Small intestine (tissue), 7 donors: Measurements from ENCODE around the gene BRD4. TPM values are rescaled to one million over a fixed set of nuclear protein-coding genes. Genes with fewer than 3 reads are reported as not detected.

Source experiments
- DNase-seq, 2 donors: peaks; one replicate each; pipeline versions ENCODE4 v3.0.0 to v3.0.0-alpha.2; 2013
- FAIRE-seq: peaks from 2 replicates; lab custom pipeline; 2012; peaks lifted over from hg19 to GRCh38; lab: Jason Lieb, UNC
- H3K27ac ChIP-seq, 3 donors: one replicate each; pipeline ENCODE4 v1.5.1; 2013; ENCODE audit warnings: low read length in 2 of 3, mild to moderate bottlenecking in 2 of 3, control low read depth in 1 of 3, inconsistent platforms in 1 of 3, low read depth in 1 of 3, moderate library complexity in 1 of 3
- H3K27me3 ChIP-seq, 3 donors: one replicate each; pipeline ENCODE4 v1.6.1; 2013; ENCODE audit warnings: low read length in 3 of 3, inconsistent platforms in 1 of 3; ENCODE audit not compliant: control insufficient read depth in 3 of 3, insufficient read depth in 3 of 3
- H3K36me3 ChIP-seq, 3 donors: one replicate each; pipeline ENCODE4 v1.6.1; 2013; ENCODE audit warnings: low read length in 3 of 3, inconsistent platforms in 1 of 3, low read depth in 1 of 3, mild to moderate bottlenecking in 1 of 3, moderate library complexity in 1 of 3; ENCODE audit not compliant: control insufficient read depth in 3 of 3, insufficient read depth in 2 of 3
- H3K4me1 ChIP-seq, 3 donors: one replicate each; pipeline ENCODE4 v1.6.1; 2013; ENCODE audit warnings: low read length in 2 of 3, inconsistent platforms in 1 of 3, low read depth in 1 of 3, mild to moderate bottlenecking in 1 of 3, moderate library complexity in 1 of 3; ENCODE audit not compliant: control insufficient read depth in 3 of 3, insufficient read depth in 2 of 3
- H3K4me3 ChIP-seq, 3 donors: one replicate each; pipeline ENCODE4 v1.5.1; 2013; ENCODE audit warnings: low read length in 3 of 3, control low read depth in 1 of 3, inconsistent platforms in 1 of 3, low read depth in 1 of 3, mild to moderate bottlenecking in 1 of 3, moderate library complexity in 1 of 3
- H3K9me3 ChIP-seq, 2 donors: one replicate each; pipeline ENCODE4 v1.6.1; 2013; ENCODE audit warnings: low read depth in 1 of 2, low read length in 1 of 2; ENCODE audit not compliant: control insufficient read depth in 2 of 2, insufficient read depth in 1 of 2
- WGBS, 3 donors: extraction: QIAGEN DNeasy Blood & Tissue Kit; methylation state at CpG; one replicate each; pipeline ENCODE4 v1.1.7; 2013; 5-methylcytosine and 5-hydroxymethylcytosine counted together
- polyA plus RNA-seq, 4 donors: library from polyadenylated mRNA; stranded (reverse) in 3 of 4; unstranded in 1 of 4; fragments of 200-250 nt in 3 of 4; fragments of 120-200 nt in 1 of 4; gene quantifications; one replicate each; pipeline versions ENCODE4 v1.2.1 to v1.2.3, GENCODE V29; 2013
- donor health status: healthy with polysubstance abuse.
- donor health status: control.
- donor health status: control.
- donor health status: Bipolar disorder and iron deficiency.
- donor health status: healthy.

Gene BRD4
- polyA plus RNA-seq, 4 donors = 15.7 to 41.4 (median 24.7) TPM

GRCh38 chr19:15303105-15303780 is 29.1 kb downstream of the BRD4 start:
- Histone ChIP-seq H3K27me3 (no peaks in the 10 kb centered on the region), H3K4me3 (no peak overlapping the region), H3K27ac (no peak overlapping the region), H3K4me1 (peaks cover 0 to 17% (median 1%) of the 10 kb centered on the region in 3 donors), H3K36me3 (peaks cover 0 to 4% (median 0%) of the 10 kb centered on the region in 3 donors), H3K9me3 (peaks cover 0 to 8% of the 10 kb centered on the region in 2 donors)
- DNase-seq = no peak
- FAIRE-seq = no peak
- 60 to 79% (median 67%) methylated on average over 7 of the region's 7 CpGs for WGBS, 3 donors

- H3K27me3 ChIP-seq = no peaks in the 10 kb centered on the region
- peaks cover 0 to 12% (median 0%) of the 10 kb centered on the region in 3 donors for H3K36me3 ChIP-seq
- WGBS, 3 donors = 65 to 82% (median 79%) methylated on average over 6 of the region's 6 CpGs
- H3K4me1 ChIP-seq = peaks cover 11 to 28% (median 18%) of the 10 kb centered on the region in 3 donors
- peaks cover 0 to 5% of the 10 kb centered on the region in 2 donors for H3K9me3 ChIP-seq
- DNase-seq = no peak
- no peak for FAIRE-seq
- H3K4me3 ChIP-seq = no peak overlapping the region
- H3K27ac ChIP-seq = no peak overlapping the region
Observed at GRCh38 chr19:15300533-15301197, 31.7 kb downstream of the BRD4 start.

GRCh38 chr19:15299568-15300409 is 32.5 kb downstream of the BRD4 start:
- no peaks in the 10 kb centered on the region for H3K27me3 ChIP-seq
- 70 to 81% (median 79%) methylated on average over 12 of the region's 12 CpGs for WGBS, 3 donors
- peak overlapping the region in 1 of 3 donors; percentile 30 for H3K27ac ChIP-seq
- H3K4me3 ChIP-seq = no peak overlapping the region
- DNase-seq = no peak
- no peak for FAIRE-seq
- no peaks in the 10 kb centered on the region for H3K9me3 ChIP-seq
- peaks cover 0 to 15% (median 0%) of the 10 kb centered on the region in 3 donors for H3K36me3 ChIP-seq
- peaks cover 11 to 30% (median 18%) of the 10 kb centered on the region in 3 donors for H3K4me1 ChIP-seq

- Histone ChIP-seq H3K9me3 (no peaks in the 10 kb centered on the region), H3K27ac (peak overlapping the region in 1 of 3 donors; percentile 69), H3K27me3 (no peaks in the 10 kb centered on the region), H3K4me3 (no peak overlapping the region), H3K36me3 (peaks cover 0 to 17% (median 0%) of the 10 kb centered on the region in 3 donors), H3K4me1 (peaks cover 11 to 36% (median 18%) of the 10 kb centered on the region in 3 donors)
- 77 to 85% (median 78%) methylated on average over 7 of the region's 7 CpGs for WGBS, 3 donors
- no peak for FAIRE-seq
- DNase-seq = no peak
Observed at GRCh38 chr19:15298847-15299567, 33.3 kb downstream of the BRD4 start.

- Histone ChIP-seq H3K27ac (peak overlapping the region in 2 of 3 donors; percentile 45 to 69), H3K27me3 (no peaks in the 10 kb centered on the region), H3K9me3 (no peaks in the 10 kb centered on the region), H3K4me3 (no peak overlapping the region), H3K36me3 (peaks cover 0 to 17% (median 0%) of the 10 kb centered on the region in 3 donors), H3K4me1 (peaks cover 13 to 38% (median 18%) of the 10 kb centered on the region in 3 donors)
- FAIRE-seq = no peak
- peak; percentile 54 to 79 for DNase-seq
- 47 to 54% (median 48%) methylated on average over 10 of the region's 10 CpGs for WGBS, 3 donors
Observed at GRCh38 chr19:15297416-15298224, 34.7 kb downstream of the BRD4 start.

- no peak overlapping the region for H3K4me3 ChIP-seq
- DNase-seq (peak in 1 of 2 donors; percentile 39), FAIRE-seq (no peak)
- no peaks in the 10 kb centered on the region for H3K9me3 ChIP-seq
- peak overlapping the region in 2 of 3 donors; percentile 45 to 69 for H3K27ac ChIP-seq
- peaks cover 13 to 38% (median 18%) of the 10 kb centered on the region in 3 donors for H3K4me1 ChIP-seq
- H3K27me3 ChIP-seq = no peaks in the 10 kb centered on the region
- WGBS, 3 donors = 32 to 42% (median 32%) methylated on average over 7 of the region's 7 CpGs
- peaks cover 0 to 17% (median 0%) of the 10 kb centered on the region in 3 donors for H3K36me3 ChIP-seq
Observed at GRCh38 chr19:15296841-15297415, 35.4 kb downstream of the BRD4 start.

- H3K4me1 ChIP-seq = peaks cover 13 to 39% (median 18%) of the 10 kb centered on the region in 3 donors
Observed at GRCh38 chr19:15296353-15296752, 36.0 kb downstream of the BRD4 start.

More at GRCh38 chr19:15296353-15296752, 36.0 kb downstream of the BRD4 start:
- H3K4me3 ChIP-seq = no peak overlapping the region
- peaks cover 0 to 17% (median 0%) of the 10 kb centered on the region in 3 donors for H3K36me3 ChIP-seq
- H3K9me3 ChIP-seq = no peaks in the 10 kb centered on the region
- H3K27me3 ChIP-seq = no peaks in the 10 kb centered on the region
- 70 to 83% (median 74%) methylated on average over 10 of the region's 10 CpGs for WGBS, 3 donors
- peak overlapping the region in 1 of 3 donors; percentile 11 for H3K27ac ChIP-seq
- DNase-seq (no peak), FAIRE-seq (no peak)
